NK-92 treated with Interleukin-12 subunit alpha and Interleukin-12 subunit beta, amount 100 ng/mL, for 24 hours (cell line): Measurements from ENCODE around the gene FICD.

Source experiments
- DNase-seq: peaks from one replicate; lab custom pipeline; 2025; lab: John Stamatoyannopoulos, UW

FICD gene

DNA sequence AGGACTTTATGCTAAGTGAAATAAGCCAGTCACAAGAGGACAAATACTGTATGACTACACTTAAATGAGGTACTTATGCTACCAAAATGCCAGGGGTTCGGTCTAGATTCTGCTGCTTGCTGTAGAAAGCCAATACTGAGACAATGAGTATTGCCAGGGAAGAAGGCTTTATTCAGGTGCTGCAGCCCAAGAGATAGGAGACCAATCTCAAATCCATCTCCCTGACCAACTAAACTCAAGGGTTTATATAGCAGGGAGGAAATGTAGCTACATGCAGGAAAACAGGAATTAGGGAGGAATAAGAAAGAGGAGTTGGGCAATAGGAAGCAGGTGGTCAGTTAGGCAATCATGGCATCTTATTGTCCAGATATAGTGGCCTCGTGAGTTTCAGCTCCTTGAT lies 12.2 kb upstream of the FICD start:
- no peak for DNase-seq

DNA sequence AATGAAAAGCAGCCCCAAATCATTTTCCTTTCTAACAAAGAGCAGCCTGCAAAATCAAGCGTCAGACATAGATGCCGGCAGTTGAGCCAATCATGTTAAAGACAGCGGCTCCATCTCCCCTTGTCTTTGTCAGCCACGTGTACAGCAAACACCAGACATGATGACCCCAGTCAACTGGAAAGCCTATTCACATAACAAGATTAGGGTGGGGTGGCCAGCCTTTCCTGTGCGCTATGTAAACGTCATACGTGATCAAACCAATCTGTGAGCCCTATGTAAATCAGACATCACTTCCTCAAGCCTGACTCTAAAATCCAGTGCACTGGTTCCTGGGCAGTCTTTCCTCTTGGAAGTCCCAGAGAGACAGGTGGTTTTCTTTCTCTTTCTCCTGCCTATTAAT lies 9.9 kb upstream of the FICD start:
- DNase-seq: no peak

DNA sequence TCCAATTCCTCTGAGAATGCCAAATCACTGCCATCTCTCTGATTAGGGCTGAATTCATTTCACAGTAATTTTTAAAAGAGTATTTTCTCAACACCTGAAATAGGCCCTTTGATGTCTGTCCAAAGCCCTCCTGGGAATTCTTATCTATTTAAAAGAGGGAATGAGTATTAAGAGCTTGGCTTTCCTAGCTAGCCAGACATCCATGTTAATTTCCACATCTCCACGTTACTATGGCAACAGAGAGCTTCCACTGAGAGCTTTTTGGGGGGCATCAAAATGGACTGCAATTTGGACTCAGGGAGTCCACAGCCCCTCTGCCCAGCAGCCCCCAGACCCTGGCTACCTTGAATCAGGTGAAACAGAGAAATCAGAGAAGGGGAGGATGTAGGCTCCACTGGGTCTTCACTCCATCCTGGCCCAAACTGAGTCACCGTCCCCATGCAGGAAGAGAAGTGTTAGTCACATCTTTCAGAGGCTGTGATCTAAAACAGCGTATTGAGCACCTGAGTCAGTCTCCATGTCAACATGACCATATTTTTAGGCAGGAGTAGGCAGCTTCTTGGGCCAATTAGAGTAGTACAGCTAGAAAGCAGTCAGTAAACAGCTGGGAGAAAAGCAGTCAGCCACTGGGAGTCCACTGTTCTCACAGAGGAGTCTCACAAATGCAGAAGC lies 7.0 kb upstream of the FICD start:
- DNase-seq: peak; percentile 14

DNA sequence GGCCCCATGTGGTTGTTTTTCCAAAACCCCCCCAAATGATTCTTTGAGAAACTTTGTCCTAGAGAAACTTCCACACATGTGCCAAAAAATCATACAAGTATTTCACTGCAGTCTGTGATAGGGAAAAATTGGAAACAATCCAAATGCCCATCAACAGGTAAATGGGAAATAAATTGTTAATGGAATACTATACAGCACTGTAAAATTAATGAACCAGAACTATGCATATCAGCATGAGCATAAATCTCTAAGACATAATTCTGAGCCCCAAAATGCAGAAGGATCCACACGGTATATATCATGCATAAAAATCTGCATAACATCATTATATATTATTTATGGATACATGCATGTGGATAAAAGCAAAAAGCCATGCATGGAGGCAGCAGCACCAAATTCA lies 5.3 kb upstream of the FICD start:
- no peak for DNase-seq

DNA sequence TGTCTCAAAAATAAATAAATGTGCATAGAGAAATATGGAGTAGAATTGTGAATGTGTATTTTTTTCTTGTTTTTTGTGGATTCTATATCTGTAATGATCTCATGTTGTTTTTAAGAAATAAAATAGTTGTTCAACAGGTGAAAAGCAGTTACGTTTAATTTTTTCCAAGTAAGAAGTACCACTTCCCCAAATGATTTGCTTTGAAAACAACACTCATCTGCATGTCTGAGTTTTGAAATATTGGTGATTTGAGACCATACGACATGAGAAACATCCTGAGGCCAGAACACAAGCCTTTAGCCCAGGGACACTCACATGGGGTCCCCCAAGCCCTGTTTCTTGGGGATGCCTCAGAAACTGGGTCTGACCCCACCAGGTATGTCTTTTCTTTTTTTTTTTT lies 4.2 kb upstream of the FICD start:
- no peak for DNase-seq

DNA sequence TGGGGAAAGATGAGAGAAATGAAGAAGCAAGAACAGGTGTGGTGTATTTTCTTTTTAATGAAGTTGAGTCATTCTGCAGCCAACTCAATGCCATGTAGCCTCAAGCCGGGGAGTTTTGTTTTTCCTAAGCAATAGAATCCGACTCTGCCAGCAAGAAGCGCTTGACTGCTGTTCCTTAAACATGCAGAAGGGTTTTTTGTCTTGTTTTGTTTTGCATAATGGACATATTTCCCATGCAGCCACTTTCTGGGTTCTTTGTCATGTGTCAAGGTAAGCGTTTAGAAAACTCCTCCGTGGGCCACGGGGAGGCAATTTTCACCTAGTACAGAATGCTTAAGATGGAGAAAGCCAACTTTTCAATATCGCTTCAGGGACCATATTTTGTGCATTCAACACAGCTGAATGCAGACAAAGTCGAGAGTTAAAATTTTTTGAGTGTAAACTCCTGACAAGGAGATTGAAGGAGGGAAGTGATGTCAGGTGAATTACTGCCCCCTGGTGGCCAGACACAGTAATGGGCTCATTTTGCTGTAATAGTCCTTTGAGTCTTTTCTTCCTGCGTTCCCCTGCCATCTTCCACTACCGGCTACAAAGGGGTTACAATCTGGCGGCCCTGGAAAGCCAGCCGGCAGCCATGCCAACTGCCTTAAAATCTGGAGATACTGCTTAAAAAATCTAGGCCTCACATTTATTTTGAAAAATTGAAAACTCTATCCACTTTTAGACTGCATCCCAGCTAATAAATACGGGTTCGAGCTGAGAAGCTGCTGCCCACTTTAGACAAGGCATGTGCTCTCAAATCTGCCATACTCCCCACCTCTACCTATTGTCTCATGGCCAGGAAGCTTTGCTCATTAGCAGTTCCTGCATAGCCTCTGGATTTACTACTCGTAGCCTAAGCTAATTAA lies 3.2 kb upstream of the FICD start:
- peak; percentile 49 for DNase-seq

DNA sequence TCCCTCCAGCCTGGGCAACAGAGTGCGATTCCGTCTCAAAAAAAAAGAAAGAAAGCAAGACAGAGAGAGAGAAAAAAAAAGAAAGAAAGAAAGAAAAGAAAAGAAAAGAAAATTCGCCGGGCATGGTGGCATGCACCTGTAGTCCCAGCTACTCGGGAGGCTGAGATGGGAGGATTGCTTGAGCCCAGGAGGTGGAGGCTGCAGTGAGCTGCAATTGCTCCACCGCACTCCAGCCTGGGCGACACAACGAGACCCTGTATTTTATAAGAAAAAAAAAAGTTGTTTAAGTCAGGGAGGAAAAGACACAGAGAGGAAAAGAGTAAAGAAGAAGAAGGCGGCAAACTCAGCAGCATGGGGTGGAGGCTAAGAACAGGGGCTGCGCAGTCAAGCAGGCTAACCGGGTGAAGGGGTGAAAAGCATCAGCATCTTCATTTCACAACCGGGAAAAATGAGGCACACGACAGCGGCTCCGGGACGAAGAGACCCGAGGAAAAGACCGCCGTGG lies 557 bp upstream of the FICD start:
- no peak for DNase-seq

DNA sequence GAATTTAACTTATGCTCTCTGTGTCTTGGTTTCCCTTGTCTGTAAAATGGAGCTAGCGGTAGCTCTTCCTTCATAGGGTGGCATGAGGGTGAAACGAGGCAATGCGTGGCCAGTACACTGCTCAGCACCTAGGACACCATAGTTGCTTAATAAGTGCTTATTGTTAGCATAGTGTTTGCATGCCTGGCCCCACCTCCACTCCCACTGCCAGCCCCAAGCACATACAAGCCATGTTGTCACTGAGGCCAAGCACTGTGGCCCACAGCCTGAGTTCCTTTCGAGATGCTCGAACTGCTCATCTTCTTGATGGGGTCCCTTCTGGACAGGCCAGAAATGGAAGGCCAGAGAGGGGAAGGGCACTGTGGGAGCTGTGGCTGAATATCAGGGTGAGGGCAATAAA lies 839 bp downstream of the FICD start:
- DNase-seq: no peak

DNA sequence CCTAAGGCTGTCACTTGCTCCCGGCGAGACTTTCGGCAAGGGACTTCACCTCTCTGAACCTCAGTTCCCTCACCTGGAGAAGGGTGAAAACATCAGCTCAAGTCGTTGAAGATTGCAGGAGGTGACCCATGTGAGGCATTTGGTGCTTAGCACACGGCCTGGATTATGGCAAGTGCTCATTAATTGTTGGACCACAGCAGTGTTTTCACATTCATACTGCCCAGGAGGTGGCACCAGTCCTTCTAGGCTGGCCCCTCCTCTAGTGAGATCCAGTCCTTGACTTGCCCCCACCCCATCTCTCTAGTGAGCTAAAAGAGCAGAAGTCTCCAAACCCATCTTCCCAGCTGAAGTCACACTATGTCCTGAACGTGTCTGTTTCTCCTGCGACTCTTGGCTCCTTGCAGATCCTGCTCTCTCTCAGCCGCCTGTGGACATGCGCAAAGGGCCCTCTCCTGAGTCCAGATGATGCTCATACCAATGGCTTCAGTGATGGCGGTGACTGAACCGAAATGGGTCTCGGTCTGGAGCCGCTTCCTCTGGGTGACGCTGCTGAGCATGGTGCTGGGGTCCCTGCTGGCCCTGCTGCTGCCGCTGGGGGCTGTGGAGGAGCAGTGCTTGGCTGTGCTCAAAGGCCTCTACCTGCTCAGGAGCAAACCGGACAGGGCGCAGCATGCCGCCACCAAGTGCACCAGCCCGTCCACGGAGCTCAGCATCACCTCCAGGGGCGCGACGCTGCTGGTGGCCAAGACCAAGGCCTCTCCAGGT lies 1.6 kb downstream of the FICD start:
- no peak for DNase-seq

DNA sequence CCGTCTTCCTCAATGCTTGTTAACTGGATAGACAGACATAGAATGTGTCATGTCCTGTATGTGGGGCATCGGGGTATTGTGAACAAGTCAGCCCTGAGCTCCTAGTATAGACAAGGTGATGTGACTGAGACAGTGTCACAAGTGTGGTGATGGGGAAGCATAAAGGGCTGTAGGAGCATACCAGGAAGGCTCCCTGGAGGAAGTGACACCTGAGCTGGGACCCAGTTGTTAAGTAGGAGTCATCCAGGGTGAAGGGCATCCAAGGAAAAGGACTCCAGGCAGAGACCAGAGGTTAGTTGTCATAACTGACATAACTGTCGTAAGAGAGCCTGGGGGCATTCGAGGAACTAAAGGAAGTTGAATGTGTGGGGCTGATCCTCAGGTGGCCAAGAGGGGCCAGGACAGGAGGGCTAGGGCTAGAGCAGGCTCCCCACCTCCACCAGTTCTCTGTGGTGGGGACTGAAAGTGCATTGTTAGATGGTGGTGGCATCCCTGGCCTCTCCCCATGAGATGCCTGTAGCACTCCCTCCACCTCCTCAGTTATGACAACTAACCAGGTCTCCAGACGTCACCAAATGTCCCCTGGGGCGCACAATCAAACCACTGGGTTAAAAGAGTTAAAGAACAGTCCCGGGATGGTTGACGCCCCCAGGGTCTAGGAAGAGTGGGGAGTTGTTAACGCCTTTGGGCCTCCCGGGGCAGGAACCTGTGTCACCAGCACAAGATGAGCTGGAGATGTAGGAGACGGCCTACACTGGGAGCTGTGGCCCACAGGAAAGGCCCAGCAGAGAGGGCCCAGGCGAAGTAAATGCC lies 2.4 kb downstream of the FICD start:
- DNase-seq: no peak

DNA sequence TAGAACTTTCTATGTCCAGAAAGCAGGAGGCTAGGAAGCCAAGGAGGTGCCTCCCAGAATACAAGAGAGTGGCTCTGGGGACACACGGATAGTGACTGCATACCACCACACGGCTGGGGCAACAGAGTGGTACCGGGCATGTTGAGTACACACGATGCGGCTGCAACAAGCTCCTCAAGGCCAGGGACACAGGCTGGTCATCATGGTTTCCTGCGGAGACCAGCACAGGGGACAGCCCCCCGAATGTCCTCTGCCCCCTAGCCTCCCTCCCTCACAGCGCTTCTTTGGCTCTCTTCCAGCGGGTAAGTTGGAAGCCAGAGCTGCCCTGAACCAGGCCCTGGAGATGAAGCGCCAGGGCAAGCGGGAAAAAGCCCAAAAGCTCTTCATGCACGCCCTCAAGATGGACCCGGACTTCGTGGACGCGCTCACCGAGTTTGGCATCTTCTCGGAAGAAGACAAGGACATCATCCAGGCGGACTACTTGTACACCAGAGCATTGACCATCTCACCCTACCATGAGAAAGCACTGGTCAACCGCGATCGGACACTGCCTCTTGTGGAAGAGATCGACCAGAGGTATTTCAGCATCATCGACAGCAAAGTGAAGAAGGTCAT lies 3.1 kb downstream of the FICD start:
- DNase-seq: no peak

DNA sequence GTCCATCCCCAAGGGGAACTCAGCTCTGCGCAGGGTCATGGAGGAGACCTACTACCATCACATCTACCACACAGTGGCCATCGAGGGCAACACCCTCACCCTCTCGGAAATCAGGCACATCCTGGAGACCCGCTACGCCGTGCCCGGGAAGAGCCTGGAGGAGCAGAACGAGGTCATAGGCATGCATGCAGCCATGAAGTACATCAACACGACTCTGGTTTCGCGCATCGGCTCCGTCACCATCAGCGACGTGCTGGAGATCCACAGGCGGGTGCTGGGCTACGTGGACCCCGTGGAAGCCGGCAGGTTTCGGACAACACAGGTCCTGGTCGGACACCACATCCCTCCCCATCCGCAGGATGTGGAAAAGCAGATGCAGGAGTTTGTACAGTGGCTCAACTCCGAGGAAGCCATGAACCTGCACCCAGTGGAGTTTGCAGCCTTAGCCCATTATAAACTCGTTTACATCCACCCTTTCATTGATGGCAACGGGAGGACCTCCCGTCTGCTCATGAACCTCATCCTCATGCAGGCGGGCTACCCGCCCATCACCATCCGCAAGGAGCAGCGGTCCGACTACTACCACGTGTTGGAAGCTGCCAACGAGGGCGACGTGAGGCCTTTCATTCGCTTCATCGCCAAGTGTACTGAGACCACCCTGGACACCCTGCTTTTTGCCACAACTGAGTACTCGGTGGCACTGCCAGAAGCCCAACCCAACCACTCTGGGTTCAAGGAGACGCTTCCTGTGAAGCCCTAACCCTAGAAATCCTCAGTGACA lies 3.8 kb downstream of the FICD start:
- DNase-seq: no peak

DNA sequence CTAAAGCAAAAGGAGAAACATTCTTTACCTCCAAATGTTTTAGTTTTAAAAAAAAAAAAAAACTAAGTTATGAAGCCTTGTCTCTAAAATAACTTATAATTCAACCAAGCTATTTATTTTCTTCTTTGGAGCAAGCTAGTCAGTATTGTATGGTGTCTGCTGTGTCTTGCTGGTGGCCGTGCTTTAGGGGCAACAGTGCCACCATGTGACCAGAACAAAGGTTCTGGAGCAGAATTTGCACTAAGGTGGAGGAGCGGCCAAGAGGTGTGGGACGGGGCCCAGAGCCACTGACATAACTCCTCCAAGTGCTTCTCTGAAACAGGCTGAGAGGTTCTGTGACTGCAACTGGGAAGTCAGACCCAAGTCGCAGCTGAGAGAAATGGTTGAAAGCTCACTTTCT lies 4.5 kb downstream of the FICD start:
- no peak for DNase-seq

DNA sequence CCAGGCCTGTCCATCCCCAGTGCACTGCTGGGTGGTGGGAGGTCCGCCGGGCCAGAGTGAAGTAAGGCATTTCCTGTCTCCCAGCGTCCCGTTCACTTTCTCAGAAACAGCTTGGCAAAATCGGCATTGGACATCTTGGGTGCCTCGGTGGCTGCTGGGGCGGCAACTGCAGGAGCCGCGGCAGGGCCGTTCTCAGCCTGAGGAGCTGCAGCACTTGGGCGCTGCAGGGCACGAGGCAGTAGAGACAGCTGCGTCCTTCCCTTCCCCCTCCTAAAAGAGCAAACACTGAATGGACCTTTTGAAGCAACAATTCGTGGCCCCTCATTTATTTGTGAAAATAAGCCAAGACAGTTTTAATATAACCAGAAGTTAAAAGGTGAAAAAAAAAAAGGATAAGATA lies 8.3 kb downstream of the FICD start:
- DNase-seq: no peak

DNA sequence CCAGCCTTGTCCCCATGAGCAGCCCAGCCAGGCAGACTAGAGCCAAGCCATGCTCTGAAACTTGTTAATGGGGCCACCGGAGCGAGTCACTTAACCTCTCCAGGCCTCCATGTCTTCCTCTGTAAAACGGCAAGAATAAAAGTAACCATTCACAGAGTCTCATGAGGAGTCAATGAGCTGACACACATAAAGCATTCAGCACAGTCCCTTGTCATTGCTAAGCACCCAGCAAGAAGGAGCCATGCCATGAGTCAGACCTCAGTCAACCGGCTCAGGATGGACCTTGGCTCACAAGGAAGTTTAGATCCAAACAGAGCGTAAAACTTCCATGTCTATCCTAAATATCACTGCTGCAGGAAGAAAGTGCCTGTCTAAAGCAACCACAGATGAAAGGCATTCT lies 10.6 kb downstream of the FICD start:
- DNase-seq: no peak

DNA sequence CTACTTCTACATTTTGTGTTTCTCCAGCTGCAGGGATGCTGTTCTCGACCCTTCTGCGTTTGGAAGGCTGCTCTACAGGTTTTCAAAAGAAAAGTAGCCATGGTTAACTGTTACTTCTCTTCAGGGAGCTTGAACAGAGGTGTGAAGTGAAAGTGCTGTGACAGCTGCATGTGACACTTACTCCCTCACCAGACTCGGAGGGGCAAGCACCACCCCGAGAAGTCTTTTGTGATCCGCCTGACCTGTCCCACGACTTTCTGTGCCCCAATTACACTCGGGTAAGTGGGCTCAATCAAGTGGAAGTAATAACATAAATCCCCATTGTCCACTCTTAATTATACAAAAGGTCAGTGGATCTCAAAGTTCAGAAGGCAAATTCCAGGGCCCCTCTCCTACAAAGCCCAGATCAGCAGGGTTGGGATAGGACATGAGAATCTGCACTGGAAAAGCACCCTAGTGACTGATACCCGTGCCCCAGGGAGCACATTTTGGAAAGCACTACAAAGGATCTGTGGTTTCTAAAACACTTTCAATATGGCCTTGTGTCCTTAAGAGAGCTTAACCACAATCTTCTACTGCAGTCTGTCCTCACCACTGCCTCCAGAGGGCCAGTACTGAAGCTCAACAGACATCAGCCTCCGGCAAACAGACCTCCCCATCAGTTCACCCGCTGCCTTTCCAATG lies 11.5 kb downstream of the FICD start:
- DNase-seq: no peak

DNA sequence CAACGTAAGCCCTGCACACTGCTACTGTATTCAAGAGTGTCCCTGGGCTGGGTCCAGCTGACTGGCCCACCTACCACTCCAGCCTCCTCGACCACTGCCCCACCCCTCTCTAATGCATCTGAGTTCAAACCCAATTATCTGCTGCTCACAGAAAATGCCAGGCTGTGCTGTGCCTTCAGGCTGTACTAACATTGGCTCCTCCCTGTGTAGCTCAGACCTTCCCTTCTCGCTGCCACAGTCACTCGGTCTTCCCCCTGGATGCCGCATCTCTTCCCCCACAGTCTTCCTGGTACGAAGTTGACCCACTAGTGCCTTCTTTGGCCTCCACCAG lies 12.1 kb downstream of the FICD start:
- no peak for DNase-seq

DNA sequence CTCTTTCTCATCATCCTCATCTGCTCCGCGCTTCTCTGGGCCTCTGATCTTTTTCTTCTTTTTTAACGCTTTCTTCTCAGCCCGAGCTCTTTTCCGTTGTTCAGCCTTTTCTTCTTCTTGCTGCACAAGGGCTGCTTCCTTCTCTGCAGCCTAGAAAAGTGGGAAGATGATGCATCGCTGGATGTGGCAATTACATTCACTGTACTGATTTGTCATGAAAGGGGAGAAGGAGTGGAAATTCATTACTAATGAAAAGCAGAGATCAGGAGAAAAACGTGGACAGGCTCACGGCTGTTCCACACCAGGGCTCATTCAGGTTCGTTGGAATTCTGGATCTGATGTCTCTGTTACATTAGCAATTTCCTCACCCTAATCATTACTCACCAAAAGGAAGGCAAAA lies 15.1 kb downstream of the FICD start:
- DNase-seq: no peak

DNA sequence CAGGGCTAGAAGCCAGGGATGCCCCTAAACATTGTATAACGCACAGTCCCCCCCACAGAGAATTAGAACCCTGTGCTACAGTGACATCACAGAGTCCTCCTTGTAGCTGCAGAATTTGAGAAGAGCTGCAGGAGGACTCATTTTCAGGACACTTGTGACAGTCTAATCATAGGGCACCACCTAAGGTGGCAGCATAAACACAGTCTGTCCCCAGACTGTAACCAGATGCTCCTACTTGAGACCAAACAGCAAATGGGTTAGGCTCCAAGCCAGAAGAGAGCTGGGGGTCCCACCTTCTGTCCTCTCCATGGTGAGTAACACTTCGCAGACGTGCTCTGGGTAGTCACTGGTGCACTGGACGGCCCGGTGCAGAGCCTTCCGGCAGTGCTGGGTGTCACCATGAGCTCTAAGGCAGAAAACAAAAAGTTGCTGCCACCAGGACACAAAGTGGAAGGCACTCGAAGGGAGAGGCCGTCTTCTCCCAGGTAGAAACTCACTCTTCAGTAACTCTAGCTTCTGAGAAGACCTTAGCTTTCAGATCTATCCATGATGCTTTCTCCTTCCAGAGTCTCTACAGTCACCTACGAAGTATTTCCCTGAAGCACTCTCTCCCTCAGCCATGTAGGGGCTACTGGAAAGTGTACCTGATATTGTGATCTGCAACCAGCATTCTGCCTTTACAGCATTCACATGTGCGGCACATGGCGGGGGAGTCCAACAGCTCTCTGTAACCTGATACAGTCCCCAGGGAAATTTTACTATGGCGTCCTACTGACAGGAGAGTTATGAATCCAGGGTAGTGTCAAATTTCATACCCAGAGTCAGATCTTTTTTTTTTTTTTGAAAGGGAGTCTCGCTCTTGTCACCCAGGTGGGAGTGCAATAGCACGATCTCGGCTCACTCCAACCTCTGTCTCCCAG lies 17.1 kb downstream of the FICD start:
- DNase-seq: no peak
